CD4-positive, alpha-beta T cell treated with Interleukin-12 subunit alpha and Interleukin-12 subunit beta, for 1 hour (primary cell): ENCODE measurements around the gene DCP1B.

ENCODE experiments used
- DNase-seq: peaks from one replicate; pipeline ENCODE4 v3.0.0-alpha.2; 2020

DCP1B gene

DNA sequence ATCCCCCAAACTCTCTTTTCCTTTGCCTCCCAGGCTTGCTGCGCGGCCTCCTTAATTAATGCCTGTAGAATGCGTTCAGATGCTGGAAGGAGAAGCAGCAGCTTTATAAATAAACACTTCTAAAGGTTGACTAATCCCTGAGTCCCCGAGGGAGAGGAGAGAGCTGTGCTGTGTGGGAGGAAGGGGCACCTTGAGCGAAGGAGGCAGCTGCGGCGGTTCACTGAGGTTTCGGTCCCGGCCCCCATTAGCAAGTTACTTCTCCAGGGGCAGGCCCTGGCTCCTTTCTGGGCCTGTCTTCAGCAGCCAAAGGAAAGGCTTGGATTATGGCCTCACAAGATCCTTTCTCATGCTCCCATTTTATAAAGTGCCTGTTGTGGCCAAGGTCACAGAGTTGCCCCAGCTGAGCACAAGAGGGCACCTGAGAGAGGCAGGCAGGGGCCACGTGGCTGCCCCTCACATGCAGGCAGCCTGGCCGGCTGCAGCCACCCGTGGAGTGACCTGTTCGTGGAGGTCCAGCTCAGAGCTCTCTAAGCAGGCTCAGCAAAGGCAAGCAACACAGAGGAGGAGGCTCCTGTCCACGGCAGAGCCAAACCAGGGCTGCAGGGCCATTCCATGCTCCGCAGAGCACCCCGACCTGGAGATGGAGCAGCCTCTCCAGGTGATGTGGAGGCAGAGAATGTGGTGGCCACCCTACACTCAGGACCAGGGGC, 70.8 kb downstream of the DCP1B start:
- DNase-seq: no peak

DNA sequence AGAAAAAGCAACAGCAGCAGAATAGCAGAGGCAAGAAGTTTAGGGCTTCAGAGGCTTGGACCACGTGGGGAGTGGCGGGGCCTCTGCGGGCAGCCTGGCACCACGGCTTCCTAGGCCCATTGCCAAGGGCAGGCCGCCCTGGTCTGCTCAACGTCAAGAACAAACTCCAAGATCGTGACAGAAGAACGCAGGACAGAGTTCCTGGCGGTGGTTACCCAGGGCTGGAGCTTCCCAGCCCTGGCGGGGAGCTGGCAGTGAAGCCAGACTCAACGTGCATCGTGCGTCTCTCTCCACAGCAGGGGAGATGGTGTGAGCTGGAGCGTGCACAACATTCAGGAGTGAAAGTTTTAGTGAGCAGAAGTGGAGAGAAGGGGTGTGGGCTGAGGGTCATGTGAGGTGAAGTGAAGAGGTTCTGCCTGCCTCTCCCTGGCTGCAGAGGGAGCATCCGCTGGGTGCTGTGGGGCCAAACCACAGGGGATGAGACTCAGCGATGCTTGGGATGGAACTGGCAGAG, 71.9 kb downstream of the DCP1B start:
- no peak for DNase-seq

DNA sequence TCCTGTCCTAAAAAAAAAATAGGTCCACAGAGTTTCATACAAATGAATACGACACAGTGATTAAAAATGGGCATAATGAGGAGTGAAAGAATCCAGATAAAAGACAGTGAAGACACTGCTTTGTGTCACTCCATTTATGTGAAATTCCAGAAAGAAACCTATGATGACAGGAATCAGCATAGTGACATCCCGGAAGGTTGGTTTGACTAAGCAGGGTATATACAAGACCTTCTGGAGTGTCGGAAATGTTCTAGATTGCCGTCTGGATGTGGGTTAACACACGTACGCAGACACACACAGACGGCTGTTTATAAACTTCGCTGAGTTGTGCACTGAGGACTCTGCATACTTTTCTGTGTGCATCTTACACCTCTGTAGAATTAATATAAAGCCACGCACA, 72.6 kb downstream of the DCP1B start:
- no peak for DNase-seq

DNA sequence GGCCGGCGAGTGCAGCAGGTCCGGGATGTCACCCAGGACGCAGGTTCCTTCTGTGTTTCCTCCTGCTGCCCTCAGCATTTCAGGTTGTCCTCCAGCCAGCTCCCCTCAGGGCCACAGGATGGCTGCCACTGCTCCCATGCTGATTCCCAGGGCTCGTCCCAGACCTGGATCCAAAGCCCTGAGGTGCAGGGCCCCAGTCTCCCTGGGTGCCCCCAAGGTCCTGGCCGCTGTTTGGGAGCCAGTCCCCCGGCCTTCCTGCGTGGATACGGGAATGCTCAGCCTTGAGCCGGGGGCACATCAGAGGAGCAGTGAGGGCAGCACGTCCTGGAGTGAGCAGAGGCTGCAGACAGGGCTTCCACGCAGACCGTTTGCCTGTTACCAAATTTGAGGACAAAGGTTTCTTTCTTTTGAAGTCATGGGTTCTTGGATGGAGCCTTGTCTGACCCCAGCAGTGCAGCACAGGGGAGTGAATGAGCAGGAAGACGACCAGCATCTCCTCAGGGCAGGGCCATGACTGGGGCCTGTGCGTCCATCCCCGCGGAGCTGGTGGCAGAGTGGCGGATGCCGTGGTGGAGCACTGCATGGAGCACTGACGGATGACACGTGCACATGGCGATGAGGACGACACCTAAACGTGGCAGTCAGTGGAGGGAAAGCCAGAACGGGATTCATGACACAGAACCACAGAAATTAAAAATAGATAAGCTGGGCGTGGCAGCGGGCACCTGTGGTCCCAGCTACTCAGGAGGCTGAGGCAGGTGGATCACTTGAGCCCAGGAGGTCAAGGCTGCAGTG, 73.3 kb downstream of the DCP1B start:
- no peak for DNase-seq

DNA sequence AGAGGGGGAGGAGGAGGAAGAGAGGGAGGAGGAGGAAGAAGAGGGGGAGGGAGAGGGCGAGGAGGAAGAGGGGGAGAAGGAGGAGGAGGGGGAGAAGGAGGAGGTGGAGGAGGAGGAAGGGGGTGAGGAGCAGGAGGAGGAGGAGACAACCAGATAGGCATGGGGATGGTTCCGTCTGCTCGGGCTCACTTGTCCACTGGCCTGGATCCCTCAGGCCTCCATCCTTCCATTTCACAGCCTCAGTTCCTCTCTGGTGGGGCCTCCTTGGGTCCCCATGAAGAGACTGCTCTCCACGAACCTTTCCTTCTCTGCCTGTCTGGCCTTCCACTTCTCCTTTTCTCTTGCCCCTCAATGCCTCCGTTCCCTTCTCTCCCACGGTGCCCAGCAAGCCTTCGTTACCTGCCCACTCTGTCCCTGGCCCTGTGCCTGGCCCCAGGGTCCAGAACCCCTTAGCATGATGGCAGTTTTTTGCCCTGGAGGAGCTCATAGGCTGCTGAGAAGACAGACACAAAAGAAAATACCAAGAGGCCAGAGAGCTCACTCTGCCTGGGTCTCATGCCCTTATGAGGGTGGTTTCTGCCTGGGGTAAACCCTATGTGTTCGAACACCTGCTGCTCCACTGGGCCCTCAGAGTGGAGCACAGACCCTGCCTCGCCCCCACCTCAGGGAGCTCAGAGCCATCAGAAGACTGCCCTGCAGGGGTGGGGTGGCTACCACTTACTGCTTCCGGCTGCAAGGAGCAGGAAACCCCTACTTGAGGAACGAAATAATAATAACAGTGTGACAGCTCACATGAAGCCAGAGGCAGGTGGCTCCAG, 74.1 kb downstream of the DCP1B start:
- DNase-seq: no peak

DNA sequence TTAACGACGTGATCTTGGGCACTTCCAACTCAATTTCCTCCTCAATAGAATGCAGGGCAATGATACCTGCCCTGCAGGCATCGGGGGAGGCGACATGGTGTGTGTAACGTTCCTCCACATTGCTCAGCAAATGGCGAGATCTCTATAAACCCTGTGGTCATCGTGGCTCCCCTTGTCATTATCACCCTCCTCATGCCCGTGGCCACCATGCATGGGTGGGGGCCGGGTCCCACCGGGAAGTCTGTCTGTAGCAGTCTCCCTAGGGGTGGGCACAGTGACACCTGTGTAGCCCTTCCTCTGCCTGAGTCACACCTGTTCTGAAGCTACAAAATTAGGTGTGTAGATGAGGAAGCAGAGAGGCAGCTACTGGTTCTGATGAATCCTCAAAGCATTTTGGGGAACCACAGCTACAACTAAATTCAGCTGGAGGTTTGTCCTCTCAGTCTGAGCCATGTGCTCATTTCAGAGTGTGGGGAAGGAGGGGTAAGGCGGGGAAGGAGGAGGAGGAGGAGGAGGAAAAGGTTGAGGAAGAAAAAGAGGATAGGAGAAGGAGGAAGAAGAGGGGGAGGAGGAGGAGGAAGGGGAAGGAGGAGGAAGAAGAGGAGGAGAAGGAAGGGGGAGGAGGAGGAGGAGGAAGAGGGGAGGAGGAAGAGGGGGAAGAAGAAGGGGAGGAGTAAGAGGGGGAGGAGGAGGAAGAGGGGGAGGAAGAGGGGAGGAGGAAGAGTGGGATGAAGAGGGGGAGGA, 74.8 kb downstream of the DCP1B start:
- DNase-seq: no peak

DNA sequence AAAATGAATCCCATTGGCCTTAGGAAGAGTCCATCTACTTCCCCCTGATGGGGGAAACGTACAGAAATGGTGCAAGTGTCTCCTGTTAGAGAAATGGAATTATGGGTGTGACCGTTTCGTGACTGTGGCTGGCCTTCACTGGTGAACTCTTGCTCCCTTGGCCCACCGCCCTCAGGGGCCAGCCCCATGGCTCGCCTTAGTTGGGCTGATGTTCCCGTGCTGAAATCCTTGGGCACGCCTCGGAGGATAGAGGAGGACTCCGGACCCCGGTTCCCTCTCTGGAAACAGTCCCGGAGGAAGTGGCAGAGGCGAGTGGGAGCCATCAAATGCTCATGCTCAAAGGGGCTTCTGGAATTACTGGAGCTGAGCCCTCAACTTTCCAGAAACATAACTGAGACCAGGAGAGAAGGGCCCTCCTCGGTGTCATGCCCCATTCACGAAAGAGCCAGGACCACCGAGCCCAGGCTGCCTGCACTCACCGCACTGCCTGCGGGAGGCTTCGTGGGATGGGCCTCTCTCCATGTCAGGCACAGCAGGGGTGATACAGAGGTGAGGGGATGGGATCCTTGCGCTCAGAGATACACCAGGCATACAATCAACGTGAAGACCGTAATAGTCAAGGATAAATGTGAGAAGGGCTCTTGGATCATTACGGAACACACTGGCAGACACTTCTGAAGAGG, 75.7 kb downstream of the DCP1B start:
- DNase-seq: no peak

DNA sequence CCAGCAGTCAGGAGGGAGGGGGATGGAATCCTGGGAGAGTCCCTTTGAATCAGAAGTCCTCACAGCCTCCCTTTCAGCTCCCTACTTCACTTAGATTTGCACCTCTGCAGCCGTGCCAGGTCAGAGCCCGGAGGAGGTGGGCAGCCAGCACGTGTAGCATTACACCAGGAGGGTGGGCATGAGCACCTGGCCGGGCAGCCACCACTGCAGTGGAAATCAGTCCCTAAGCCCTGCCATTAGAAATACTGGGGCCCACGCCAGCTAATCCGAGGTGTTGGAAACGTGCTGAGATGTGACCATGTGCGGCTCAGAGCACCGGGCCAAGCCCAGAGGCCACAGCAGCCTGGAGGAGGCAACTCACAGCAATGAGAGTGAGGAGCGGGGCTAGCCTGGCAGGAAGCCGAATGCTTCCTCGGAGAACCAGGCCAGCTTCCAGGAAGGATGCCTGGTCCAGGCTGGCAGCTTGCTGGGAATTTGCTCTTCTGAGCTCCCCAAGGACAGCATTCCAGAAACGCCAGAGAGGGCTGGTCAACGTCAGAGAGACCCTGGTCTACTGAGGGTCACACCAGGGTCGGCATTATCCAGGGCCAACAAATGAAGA, 76.4 kb downstream of the DCP1B start:
- DNase-seq: no peak

DNA sequence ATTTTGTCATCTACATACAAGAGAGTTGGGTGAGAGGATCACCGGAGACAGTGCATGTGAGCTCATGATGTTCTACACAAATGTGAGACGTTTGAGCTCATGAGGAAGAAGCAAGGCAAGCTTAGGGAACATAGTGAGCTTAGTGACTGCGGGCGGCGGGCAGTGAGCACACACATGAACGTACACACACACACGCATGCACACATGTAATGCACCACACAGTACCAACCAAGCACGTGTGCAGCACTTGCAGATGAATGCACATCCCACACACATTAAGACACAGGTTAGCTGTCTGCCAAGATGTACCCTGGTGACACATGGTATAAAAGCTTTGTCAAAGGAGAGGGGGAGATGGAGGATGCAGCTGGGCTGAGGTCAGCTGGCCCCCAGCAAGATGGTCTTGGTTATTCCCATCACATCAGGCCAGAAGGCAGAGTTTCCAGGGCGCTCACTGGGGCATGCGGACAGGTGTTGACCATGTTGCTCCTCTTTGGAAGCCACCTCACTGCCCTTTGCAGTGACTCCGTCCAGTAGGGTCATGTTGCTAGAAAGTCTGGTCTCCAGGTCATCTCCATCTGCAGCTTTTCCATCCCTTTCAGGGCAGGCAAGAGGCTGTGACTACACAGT, 77.1 kb downstream of the DCP1B start:
- DNase-seq: no peak

DNA sequence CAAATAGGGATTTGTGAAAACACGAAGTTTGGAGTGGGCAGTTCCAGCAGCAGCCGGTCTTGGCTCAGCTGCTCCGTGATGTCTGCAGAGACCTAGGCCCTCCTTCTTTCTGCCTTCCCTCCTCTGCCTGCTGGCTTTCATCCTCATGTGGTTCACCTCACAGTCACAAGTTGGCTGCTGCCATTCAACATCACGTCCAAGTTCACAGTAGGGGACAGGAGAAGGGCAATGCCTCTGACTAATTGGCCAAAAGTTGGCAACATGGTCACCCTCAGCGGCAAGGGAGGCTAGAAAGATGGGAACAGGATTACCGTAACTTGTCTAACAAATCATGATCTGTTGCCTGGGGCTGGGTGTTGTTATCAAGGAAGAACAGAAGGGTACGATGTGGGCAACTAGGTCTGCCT, 78.0 kb downstream of the DCP1B start:
- no peak for DNase-seq

DNA sequence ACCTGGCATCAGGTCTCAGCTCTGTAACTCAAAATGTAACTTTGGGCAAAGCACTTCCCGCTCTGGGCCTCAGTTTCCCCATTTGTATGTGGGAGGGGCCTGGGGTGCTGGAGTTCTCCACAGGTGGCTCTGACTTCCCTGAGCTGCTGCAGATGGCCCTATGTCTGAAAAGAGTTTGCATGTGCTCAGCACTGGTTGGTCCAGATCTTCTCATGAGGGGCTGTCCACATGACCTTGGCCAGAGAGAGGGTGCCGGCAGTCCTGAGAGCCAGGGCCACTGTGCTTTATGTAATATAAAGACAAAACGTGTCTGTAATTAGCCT, 78.6 kb downstream of the DCP1B start:
- DNase-seq: no peak

DNA sequence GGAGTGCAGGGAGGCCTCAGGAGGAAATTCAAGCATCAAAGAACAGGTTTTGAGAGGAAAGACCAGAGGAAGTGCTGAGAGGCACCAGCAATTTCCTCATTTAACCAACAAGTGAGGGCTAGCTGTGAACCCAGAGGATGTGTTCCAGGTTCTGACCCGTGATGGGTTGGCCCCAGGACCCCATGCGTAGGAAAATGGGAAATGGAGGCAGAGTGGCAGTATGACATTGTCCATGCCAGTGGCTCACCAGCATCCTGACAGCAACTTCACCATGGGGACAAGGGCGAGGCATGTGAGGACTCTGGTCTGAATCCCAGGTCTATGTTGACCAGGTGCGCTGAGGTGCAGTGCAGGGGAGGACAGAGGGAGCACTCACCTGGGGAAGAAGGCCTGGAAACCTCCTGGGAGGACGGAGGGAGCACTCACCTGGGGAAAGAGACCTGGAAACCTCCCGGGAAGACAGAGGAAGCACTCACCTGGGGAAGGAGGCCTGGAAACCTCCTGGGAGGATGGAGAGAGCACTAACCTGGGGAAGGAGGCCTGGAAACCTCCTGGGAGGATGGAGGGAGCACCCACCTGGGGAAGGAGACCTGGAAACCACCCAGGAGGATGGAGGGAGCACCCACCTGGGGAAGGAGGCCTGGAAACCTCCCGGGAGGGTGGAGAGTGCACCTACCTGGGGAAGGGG, 79.1 kb downstream of the DCP1B start:
- no peak for DNase-seq

DNA sequence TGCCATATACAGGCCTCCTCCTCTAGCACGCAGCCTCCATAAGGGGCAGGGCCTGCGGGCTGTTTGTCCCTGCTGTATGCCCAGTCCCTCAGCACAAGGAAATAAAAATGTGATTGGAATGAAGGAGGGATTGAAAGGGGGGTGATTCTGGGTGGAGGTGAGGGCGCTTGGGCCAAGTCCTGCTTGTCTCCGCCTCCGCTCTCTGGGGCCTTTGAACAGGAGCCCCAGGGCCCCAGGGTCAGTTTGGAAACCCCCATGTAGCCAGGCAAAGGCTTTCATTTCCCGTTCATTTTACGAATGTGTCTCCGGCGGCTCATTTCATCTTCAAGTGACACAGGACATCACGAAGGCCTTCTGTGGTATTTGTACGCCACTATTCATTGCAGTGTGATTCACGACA, 81.3 kb downstream of the DCP1B start:
- no peak for DNase-seq

DNA sequence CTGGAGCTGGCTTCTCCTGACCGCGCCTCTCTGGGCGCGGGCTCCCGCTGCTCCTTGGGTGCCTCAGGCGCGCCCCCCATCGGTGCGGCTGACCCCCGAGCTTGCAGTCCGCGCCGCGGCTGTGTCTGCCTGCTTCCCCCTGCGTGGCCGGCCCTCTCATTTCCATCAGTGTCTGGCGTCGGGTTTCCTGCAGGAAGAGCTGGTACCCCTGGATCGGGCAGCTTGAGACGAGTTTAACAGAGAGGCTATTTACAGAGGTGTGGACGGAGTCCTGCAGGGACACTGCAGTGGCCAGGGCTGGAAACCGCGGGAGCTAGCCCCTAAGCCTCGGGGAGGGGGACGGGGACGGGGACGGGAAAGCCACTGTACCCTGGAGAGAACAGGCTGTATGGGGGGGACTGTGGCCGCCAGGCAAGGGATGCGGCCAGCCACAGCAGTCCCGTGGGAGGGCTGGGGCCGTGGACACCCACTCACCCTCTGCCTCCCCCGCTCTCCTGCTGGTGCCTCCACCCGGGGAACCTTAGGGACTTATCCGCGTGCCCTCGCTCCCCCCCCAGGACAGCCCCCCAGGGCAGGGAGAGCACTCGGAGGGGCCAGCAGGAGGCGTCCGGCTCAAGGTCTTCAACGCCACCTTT, 82.1 kb downstream of the DCP1B start:
- no peak for DNase-seq

DNA sequence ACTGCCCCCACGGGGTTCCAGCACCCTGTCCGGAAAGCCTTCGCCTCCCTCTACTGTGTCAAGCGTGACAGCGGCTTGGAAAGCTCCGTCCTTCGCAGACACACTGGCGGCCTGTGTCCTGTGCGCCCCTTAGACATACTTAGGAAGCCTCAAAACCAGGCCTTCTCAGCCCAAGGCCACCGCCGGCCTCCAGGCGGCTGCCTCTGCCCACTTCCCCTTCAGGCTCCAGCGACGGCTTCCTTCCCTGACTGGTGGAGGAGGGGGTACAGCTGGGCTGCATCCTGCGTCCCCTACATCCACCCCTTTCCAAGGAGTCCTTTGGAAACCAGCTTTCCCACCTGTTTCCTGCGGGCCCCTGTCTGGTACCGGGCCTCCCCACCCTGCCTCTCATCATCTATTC, 83.3 kb downstream of the DCP1B start:
- no peak for DNase-seq

DNA sequence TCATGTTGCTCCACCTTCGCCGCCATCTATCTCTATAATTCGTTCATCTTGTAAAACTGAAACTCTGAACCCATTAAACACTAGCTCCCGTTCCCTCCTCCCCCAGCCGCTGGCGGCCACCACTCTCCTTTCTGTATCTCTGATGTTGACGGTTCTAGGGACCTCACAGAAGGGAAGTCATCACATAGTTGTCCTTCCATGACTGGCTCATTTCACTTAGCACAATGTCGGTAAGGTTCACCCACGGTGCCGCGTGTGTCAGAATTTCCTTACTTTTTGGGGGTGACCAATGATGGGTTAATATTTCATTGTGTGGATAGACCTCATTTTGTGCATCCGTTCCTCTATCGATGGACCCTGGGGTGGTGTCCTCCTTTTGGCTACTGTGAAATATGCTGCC, 83.8 kb downstream of the DCP1B start:
- DNase-seq: no peak

DNA sequence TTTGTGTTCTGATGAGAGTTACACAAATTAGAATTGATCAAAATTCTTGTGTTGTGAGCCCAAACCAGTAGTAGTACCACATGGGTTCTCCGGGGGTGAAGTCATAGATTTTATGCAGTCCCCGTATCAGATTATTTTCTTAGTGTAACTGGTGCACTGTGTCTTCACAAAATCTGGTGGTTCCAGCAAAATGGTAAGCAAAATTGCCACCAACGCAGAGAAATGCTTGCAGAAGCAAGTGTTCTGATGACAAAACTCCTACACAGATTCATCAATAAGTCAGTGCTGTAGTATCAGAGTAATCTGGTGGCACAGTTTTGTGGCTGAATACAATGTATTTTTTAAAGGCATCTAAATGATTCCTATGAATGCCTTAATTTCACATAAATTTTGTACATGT, 84.5 kb downstream of the DCP1B start:
- DNase-seq: no peak

DNA sequence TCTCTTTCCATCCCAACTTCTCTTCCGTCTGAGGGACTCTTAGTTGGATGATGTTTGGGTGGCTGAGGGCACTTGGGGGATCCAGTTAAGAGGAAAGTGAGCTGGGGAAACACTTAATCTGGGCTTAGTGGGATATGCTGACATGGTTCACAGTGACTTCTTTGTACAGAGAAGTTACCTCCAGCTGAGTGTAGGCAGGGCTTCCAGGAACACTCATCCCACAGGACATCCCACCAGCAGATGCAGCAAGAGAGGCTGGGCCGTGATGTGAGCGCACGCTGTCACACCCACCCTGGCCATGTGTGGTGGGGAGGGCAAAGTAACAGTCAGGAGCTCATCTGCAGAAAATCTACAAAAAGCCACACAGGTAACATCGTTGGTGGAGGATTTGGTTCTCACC, 85.0 kb downstream of the DCP1B start:
- no peak for DNase-seq

DNA sequence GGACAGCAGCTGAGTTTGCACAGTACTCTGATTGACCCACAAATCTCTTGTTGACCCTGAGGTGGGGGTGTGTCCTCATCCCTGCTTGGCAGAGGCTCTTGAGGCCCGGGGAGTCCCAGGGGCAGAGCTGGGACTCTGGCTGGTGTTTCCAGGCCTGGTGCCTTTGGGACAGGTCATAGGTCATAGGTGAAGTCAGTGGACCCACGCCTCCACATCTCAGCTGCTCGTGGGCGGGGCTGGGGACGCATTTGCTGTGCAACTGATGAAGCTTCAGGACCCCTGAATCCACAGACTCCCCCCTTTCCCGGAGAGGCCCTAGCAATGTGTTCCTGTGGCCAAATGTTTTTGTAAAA, 85.4 kb downstream of the DCP1B start:
- DNase-seq: no peak

DNA sequence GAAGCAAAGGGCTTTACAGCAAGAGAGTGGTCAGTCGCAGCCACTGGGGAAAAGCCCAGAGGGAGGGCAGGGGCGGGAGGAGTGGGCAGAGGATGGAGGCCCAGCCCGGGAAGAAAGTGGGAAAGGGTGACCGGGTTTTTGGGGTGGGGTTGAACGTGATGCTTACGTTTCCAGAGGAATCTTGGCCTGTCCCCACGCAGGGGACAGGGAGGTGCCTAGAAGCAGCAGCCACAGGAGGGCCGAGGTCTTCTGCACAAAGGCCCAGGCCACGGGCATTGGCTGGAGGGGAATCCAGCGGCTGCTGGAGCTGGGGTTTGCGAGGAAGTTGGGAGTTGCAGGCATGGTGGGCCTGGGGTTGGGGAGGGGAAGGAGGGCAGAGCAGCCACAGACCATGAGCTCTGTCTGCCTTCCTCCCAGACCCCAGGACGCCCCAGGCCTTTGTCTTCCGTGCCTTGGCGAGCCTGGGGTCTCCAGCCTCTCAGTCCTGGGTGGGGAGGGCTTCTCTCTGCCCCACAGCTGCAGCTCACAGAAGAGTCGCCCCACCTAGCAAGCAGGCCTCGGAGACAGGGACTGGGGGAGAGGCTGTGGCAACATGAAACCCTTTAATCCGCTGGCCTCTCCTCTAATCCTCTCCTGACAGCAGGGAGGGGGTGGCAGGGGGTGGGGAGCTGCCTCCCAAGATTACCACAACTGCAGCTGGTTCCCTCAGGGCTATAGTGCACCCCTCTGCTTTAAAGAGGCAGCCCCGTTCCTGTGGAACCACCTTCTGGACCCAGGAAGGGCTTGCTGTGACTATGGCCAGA, 86.0 kb downstream of the DCP1B start, which contains the start of gene CACNA2D4:
Gene CACNA2D4, minus strand, starts transcription at position 572 of the 803 bp plus-strand sequence. Its CDS starts 179 bp downstream, at position 393.
- DNase-seq: no peak
